ENCODE data around the gene NDUFA8. TPM values are rescaled to one million over a fixed set of nuclear protein-coding genes. Genes with fewer than 3 reads are reported as not detected.
A peak's percentile ranks its signal among the peaks of the same experiment; 100 is the strongest.

Gene NDUFA8
- total RNA-seq, 4 donors from 2014 or later: 39.0 to 84.0 (median 71.9) TPM

GRCh38 chr9:122107291-122107805 lies 52.2 kb downstream of the NDUFA8 start:
- Histone ChIP-seq H3K27me3 (no peaks in the 10 kb centered on the region), H3K27ac (peak overlapping the region in 3 of 4 donors; percentile 71 to 81 (median 75)), H3K36me3 (no peaks in the 10 kb centered on the region), H3K4me3 (no peak overlapping the region), H3K9me3 (peaks cover 0 to 9% (median 0%) of the 10 kb centered on the region in 3 donors), H3K4me1 (peaks cover 0 to 21% (median 11%) of the 10 kb centered on the region in 3 donors)
- 19 to 52% methylated on average over 6 of the region's 7 CpGs for WGBS, 2 donors (ENCODE audit: low coverage in 1 of 2)
- TF ChIP-seq EP300 (IDR thresholded peaks at IDR 0.05): no peak
- no peak for TF ChIP-seq POLR2A (IDR thresholded peaks at IDR 0.05)
- TF ChIP-seq POLR2AphosphoS5 (IDR thresholded peaks at IDR 0.05): peak; percentile 35
- peak; percentile 83 for ATAC-seq

- 21 to 27% methylated on average over 2 of the region's 2 CpGs for WGBS, 2 donors (ENCODE audit: low coverage in 1 of 2)
- ATAC-seq: no peak
Measured at GRCh38 chr9:122106576-122106975, 53.0 kb downstream of the NDUFA8 start.

GRCh38 chr9:122103985-122104384 lies 55.6 kb downstream of the NDUFA8 start:
- 91 to 100% methylated on average over 1 of the region's 1 CpG for WGBS, 2 donors (ENCODE audit: low coverage in 1 of 2)
- Histone ChIP-seq H3K4me3 (no peak overlapping the region), H3K27me3 (no peaks in the 10 kb centered on the region), H3K9me3 (peaks cover 0 to 9% (median 0%) of the 10 kb centered on the region in 3 donors), H3K4me1 (peaks cover 0 to 29% (median 11%) of the 10 kb centered on the region in 3 donors), H3K36me3 (no peaks in the 10 kb centered on the region), H3K27ac (no peak overlapping the region)
- TF ChIP-seq POLR2AphosphoS5 (IDR thresholded peaks at IDR 0.05) (no peak), EP300 (IDR thresholded peaks at IDR 0.05) (no peak), CTCF (IDR thresholded peaks at IDR 0.05) (no peak), POLR2A (IDR thresholded peaks at IDR 0.05) (no peak)
- no peak for ATAC-seq

More at GRCh38 chr9:122106576-122106975, 53.0 kb downstream of the NDUFA8 start:
- H3K36me3 ChIP-seq: no peaks in the 10 kb centered on the region
- H3K4me3 ChIP-seq: no peak overlapping the region
- H3K27ac ChIP-seq: peak overlapping the region in 3 of 4 donors; percentile 71 to 81 (median 75)
- H3K27me3 ChIP-seq: no peaks in the 10 kb centered on the region
- H3K9me3 ChIP-seq: peaks cover 0 to 9% (median 0%) of the 10 kb centered on the region in 3 donors
- TF ChIP-seq CTCF (IDR thresholded peaks at IDR 0.05) (no peak), POLR2AphosphoS5 (IDR thresholded peaks at IDR 0.05) (no peak)
- peaks cover 0 to 21% (median 11%) of the 10 kb centered on the region in 3 donors for H3K4me1 ChIP-seq

GRCh38 chr9:122102156-122102555 lies 57.4 kb downstream of the NDUFA8 start:
- TF ChIP-seq POLR2AphosphoS5 (IDR thresholded peaks at IDR 0.05): no peak
- TF ChIP-seq EP300 (IDR thresholded peaks at IDR 0.05): no peak
- no peak for TF ChIP-seq CTCF (IDR thresholded peaks at IDR 0.05)
- TF ChIP-seq POLR2A (IDR thresholded peaks at IDR 0.05): no peak

GRCh38 chr9:122100756-122101155 lies 58.8 kb downstream of the NDUFA8 start:
- H3K36me3 ChIP-seq: no peaks in the 10 kb centered on the region
- H3K27me3 ChIP-seq: no peaks in the 10 kb centered on the region
- no peak overlapping the region for H3K4me3 ChIP-seq
- peaks cover 0 to 9% (median 0%) of the 10 kb centered on the region in 3 donors for H3K9me3 ChIP-seq
- H3K4me1 ChIP-seq: peaks cover 0 to 12% (median 0%) of the 10 kb centered on the region in 3 donors
- no peak for ATAC-seq
- WGBS, 2 donors (ENCODE audit: low coverage in 1 of 2): 100% methylated on average over 2 to 3 of the region's 7 CpGs
- no peak overlapping the region for H3K27ac ChIP-seq
- TF ChIP-seq CTCF (IDR thresholded peaks at IDR 0.05) (no peak), POLR2A (IDR thresholded peaks at IDR 0.05) (no peak), POLR2AphosphoS5 (IDR thresholded peaks at IDR 0.05) (no peak), EP300 (IDR thresholded peaks at IDR 0.05) (no peak)

More at GRCh38 chr9:122102156-122102555, 57.4 kb downstream of the NDUFA8 start:
- H3K27me3 ChIP-seq: no peaks in the 10 kb centered on the region
- no peak overlapping the region for H3K27ac ChIP-seq
- no peak for ATAC-seq
- no peak overlapping the region for H3K4me3 ChIP-seq
- peaks cover 0 to 9% (median 0%) of the 10 kb centered on the region in 3 donors for H3K9me3 ChIP-seq
- no peaks in the 10 kb centered on the region for H3K36me3 ChIP-seq
- 100% methylated on average over 1 of the region's 2 CpGs for WGBS, 2 donors (ENCODE audit: low coverage in 1 of 2)
- H3K4me1 ChIP-seq: peaks cover 0 to 24% (median 5%) of the 10 kb centered on the region in 3 donors
